Hepatocyte (in vitro differentiated cells): Measurements from ENCODE around the gene TMEM44. TPM values are rescaled to one million over a fixed set of nuclear protein-coding genes. Genes with fewer than 3 reads are reported as not detected.
A peak's percentile ranks its signal among the peaks of the same experiment; 100 is the strongest.

Experiments
- DNase-seq: peaks from one replicate; pipeline ENCODE4 v3.0.0-alpha.2; 2016; ENCODE audit warnings: low spot score
- H2AFZ ChIP-seq: fragments of 200-600 bp; sonication (generic); 2 replicates; pipeline ENCODE4 v1.6.0; 2016; ENCODE audit warnings: antibody characterized with exemption, mild to moderate bottlenecking
- H3K27ac ChIP-seq: fragments of 200-600 bp; sonication (generic); 2 replicates; pipeline ENCODE4 v1.5.1; 2016; ENCODE audit warnings: mild to moderate bottlenecking
- H3K27me3 ChIP-seq: fragments of 200-600 bp; sonication (generic); 2 replicates; pipeline ENCODE4 v1.6.1; 2016
- H3K36me3 ChIP-seq: fragments of 200-600 bp; sonication (generic); replicated peaks from 2 replicates; pipeline ENCODE4 v1.5.1; 2016; ENCODE audit warnings: low read depth; ENCODE audit not compliant: insufficient read depth
- H3K4me1 ChIP-seq: fragments of 200-600 bp; sonication (generic); 2 replicates; pipeline ENCODE4 v1.5.1; 2016; ENCODE audit warnings: mild to moderate bottlenecking, moderate library complexity; ENCODE audit not compliant: insufficient read depth
- H3K4me2 ChIP-seq: fragments of 200-600 bp; sonication (generic); 2 replicates; pipeline ENCODE4 v1.6.0; 2016
- H3K4me3 ChIP-seq: fragments of 200-600 bp; sonication (generic); 2 replicates; pipeline ENCODE4 v1.5.1; 2016; ENCODE audit warnings: mild to moderate bottlenecking
- H3K79me2 ChIP-seq: fragments of 200-600 bp; sonication (generic); 2 replicates; pipeline ENCODE4 v1.6.0; 2017; ENCODE audit warnings: mild to moderate bottlenecking
- H3K9me2 ChIP-seq: fragments of 200-600 bp; sonication (generic); replicated peaks from 2 replicates; pipeline ENCODE4 v1.6.0; 2017; ENCODE audit warnings: mild to moderate bottlenecking; ENCODE audit not compliant: insufficient read depth
- H3K9me3 ChIP-seq: fragments of 200-600 bp; sonication (generic); 2 replicates; pipeline ENCODE4 v1.5.1; 2016; ENCODE audit warnings: low read depth, mild to moderate bottlenecking
- H4K20me1 ChIP-seq: fragments of 200-600 bp; sonication (generic); 2 replicates; pipeline ENCODE4 v1.6.0; 2016; ENCODE audit warnings: mild to moderate bottlenecking; ENCODE audit not compliant: insufficient read depth, poor library complexity, severe bottlenecking
- CTCF ChIP-seq: fragments of 200-600 bp; sonication (generic); IDR thresholded peaks from 2 replicates; pipeline ENCODE4 v1.5.1; 2016; ENCODE audit warnings: antibody characterized with exemption, mild to moderate bottlenecking; ENCODE audit not compliant: poor library complexity
- EZH2 ChIP-seq: fragments of 200-600 bp; sonication (generic); IDR thresholded peaks from 2 replicates; pipeline ENCODE4 v1.6.1; 2016; ENCODE audit warnings: antibody characterized with exemption, mild to moderate bottlenecking, borderline replicate concordance
- EZH2phosphoT487 ChIP-seq: fragments of 200-600 bp; sonication (generic); IDR thresholded peaks from one replicate; pipeline ENCODE4 v1.6.1; 2018; ENCODE audit warnings: antibody characterized with exemption, mild to moderate bottlenecking, low read depth, moderate library complexity; ENCODE audit not compliant: unreplicated experiment, severe bottlenecking
- WGBS: methylation state at CpG from one replicate; pipeline ENCODE4 v1.1.6; 2016; ENCODE audit warnings: low lambda C conversion rate; ENCODE audit errors: missing lambda C conversion rate; 5-methylcytosine and 5-hydroxymethylcytosine counted together
- polyA plus RNA-seq: library from polyadenylated mRNA; unstranded; fragments of >200 nt; fragmentation: Nextera tagmentation; extraction: Ambion mirVana; gene quantifications from 2 replicates; pipeline ENCODE4 v1.2.1, GENCODE V29; 2016
- total RNA-seq: library from RNA; depleted of rRNA; stranded (reverse); fragments of >200 nt; gene quantifications from 2 replicates; pipeline ENCODE4 v1.2.3, GENCODE V29; 2014

Gene TMEM44
- total and polyA plus RNA-seq, 2 experiments from 2014 or later: 6.6 to 9.1 TPM

- Histone ChIP-seq H3K4me2 (no peak overlapping the region), H3K27ac (no peak overlapping the region), H4K20me1 (no peaks in the 10 kb centered on the region), H3K9me3 (no peaks in the 10 kb centered on the region), H3K36me3 (no peaks in the 10 kb centered on the region), H3K27me3 (no peaks in the 10 kb centered on the region), H3K4me3 (no peak overlapping the region), H2AFZ (no peak overlapping the region), H3K4me1 (no peaks in the 10 kb centered on the region), H3K79me2 (no peaks in the 10 kb centered on the region), H3K9me2 (no peaks in the 10 kb centered on the region)
- no peak for TF ChIP-seq CTCF
- TF ChIP-seq EZH2: no peak
- no peak for TF ChIP-seq EZH2phosphoT487
- 96% methylated on average over 22 of the region's 22 CpGs for WGBS
- no peak for DNase-seq
These were observed 4.6 kb upstream of the TMEM44 start for GRCh38 chr3:194637541-194638400.

GRCh38 chr3:194637066-194637465, 3.8 kb upstream of the TMEM44 start:
- H3K27ac ChIP-seq: no peak overlapping the region
- H3K27me3 ChIP-seq: no peaks in the 10 kb centered on the region
- H2AFZ ChIP-seq: no peak overlapping the region
- H3K9me3 ChIP-seq: no peaks in the 10 kb centered on the region
- H3K36me3 ChIP-seq: no peaks in the 10 kb centered on the region
- no peaks in the 10 kb centered on the region for H3K9me2 ChIP-seq
- no peaks in the 10 kb centered on the region for H3K4me1 ChIP-seq
- 46% methylated on average over 3 of the region's 3 CpGs for WGBS
- H3K4me3 ChIP-seq: no peak overlapping the region
- TF ChIP-seq EZH2phosphoT487 (no peak), CTCF (no peak), EZH2 (no peak)
- DNase-seq: no peak
- peaks cover 3% of the 10 kb centered on the region for H3K79me2 ChIP-seq
- no peak overlapping the region for H3K4me2 ChIP-seq
- H4K20me1 ChIP-seq: no peaks in the 10 kb centered on the region

GRCh38 chr3:194632809-194633348, 340 bp downstream of the TMEM44 start:
- peak; percentile 61 for DNase-seq
- Histone ChIP-seq H2AFZ (peak overlapping the region; percentile 96), H3K79me2 (peaks cover 3% of the 10 kb centered on the region), H3K9me2 (no peaks in the 10 kb centered on the region), H3K27me3 (no peaks in the 10 kb centered on the region), H3K4me1 (no peaks in the 10 kb centered on the region), H3K9me3 (no peaks in the 10 kb centered on the region), H3K4me3 (peak overlapping the region; percentile 69), H4K20me1 (no peaks in the 10 kb centered on the region), H3K27ac (peak overlapping the region; percentile 83), H3K4me2 (peak overlapping the region; percentile 78), H3K36me3 (no peaks in the 10 kb centered on the region)
- TF ChIP-seq EZH2 (no peak), CTCF (no peak), EZH2phosphoT487 (no peak)
- WGBS: 4% methylated on average over 38 of the region's 56 CpGs
